Panc1 (cell line): ENCODE measurements around the gene THBS2. TPM values are rescaled to one million over a fixed set of nuclear protein-coding genes. Genes with fewer than 3 reads are reported as not detected.

Experiments
- ATAC-seq: fragments of 200-7000 bp; cut with Tn5 transposase; 2 replicates; pipeline ENCODE4 v1.9.1; 2020; ENCODE audit warnings: mild to moderate bottlenecking, moderate library complexity
- BruUV-seq: library from RNA; stranded (reverse); fragments of 400-500 nt; replicated peaks from 2 replicates; lab custom pipeline; 2021; lab: Mats Ljungman, UMichigan
- CTCF ChIA-PET: fragments of 300-600 bp; sonication (Branson Sonifier 250); formaldehyde crosslinking; loops from one replicate; lab custom pipeline; 2022; ENCODE audit warnings: antibody characterized with exemption; lab: Charles Lee
- POLR2A ChIA-PET: fragments of 300-600 bp; sonication (Branson Sonifier 250); formaldehyde crosslinking; loops from one replicate; lab custom pipeline; 2022; ENCODE audit warnings: antibody characterized with exemption; lab: Charles Lee
- DNase-seq: peaks from one replicate; pipeline ENCODE4 v3.0.0-alpha.2; 2010; ENCODE audit warnings: low read depth, low spot score
- H3K27ac ChIP-seq: 2 replicates; pipeline ENCODE4 v1.5.1; 2011; ENCODE audit warnings: mild to moderate bottlenecking, low read length, inconsistent platforms
- H3K27me3 ChIP-seq: fragments of 200-500 bp; sonication (Bioruptor generic); 2 replicates; pipeline ENCODE4 v1.6.0; 2014; ENCODE audit warnings: low read length, inconsistent platforms; ENCODE audit not compliant: control insufficient read depth, insufficient read depth
- H3K36me3 ChIP-seq: fragments of 200-500 bp; sonication (Bioruptor generic); 2 replicates; pipeline ENCODE4 v1.5.1; 2014; ENCODE audit warnings: inconsistent platforms, mild to moderate bottlenecking, low read length, moderate library complexity; ENCODE audit not compliant: control insufficient read depth, insufficient read depth
- H3K4me1 ChIP-seq: 2 replicates; pipeline ENCODE4 v1.5.1; 2011; ENCODE audit warnings: inconsistent platforms, mild to moderate bottlenecking, low read length, moderate library complexity; ENCODE audit not compliant: control insufficient read depth, insufficient read depth
- H3K4me3 ChIP-seq, 2 experiments: 2 replicates each; pipeline ENCODE4 v1.5.1; 2011 to 2012; ENCODE audit warnings: low read depth in 2 of 2, low read length in 2 of 2, mild to moderate bottlenecking in 2 of 2, inconsistent platforms in 1 of 2, moderate library complexity in 1 of 2
- H3K9me3 ChIP-seq: fragments of 200-500 bp; sonication (Bioruptor generic); 2 replicates; pipeline ENCODE4 v1.5.1; 2014; ENCODE audit warnings: low read depth, mild to moderate bottlenecking, inconsistent platforms, low read length, moderate library complexity; ENCODE audit not compliant: control insufficient read depth, insufficient read depth
- POLR2AphosphoS5 ChIP-seq: IDR thresholded peaks from 2 replicates; pipeline ENCODE4 v1.6.1; 2012; ENCODE audit warnings: mild to moderate bottlenecking, low read depth, low read length, moderate library complexity
- SIN3A ChIP-seq: IDR thresholded peaks from 2 replicates; pipeline ENCODE4 v1.6.1; 2012; ENCODE audit warnings: low read depth, mild to moderate bottlenecking, low read length, moderate library complexity, borderline replicate concordance; ENCODE audit not compliant: insufficient read depth
- TCF7L2 ChIP-seq: IDR thresholded peaks from 2 replicates; pipeline ENCODE4 v1.6.1; 2011; ENCODE audit warnings: mild to moderate bottlenecking, low read depth, low read length, inconsistent platforms
- in situ Hi-C: cut with HindIII; loops from 2 replicates; pipeline ENCODE4 v1.10.0; 2016; ENCODE audit warnings: low sequenced_read_pairs, low pct_unique_long_range_greater_than_20kb
- intact Hi-C: fragments of 100-400 bp; cut with micrococcal nuclease; formaldehyde crosslinking; loops from one replicate; pipeline ENCODE4 v1.10.0; 2022; ENCODE audit not compliant: unreplicated experiment
- total RNA-seq: library from RNA; stranded (reverse); gene quantifications from one replicate; pipeline ENCODE4 v1.2.1, GENCODE V29; 2021; ENCODE audit not compliant: unreplicated experiment
- TF ChIP-seq, protein P1 (sequence below): fragments of 450-650 bp; IDR thresholded peaks from 2 replicates; pipeline ENCODE4 v1.5.1; 2017; ENCODE audit warnings: mild to moderate bottlenecking
- TF ChIP-seq, protein P2 (sequence below), 2 experiments: IDR thresholded peaks; 2 replicates each; pipeline ENCODE4 v1.6.1; 2011 to 2012; ENCODE audit warnings: low read depth in 2 of 2, control low read depth in 1 of 2, low read length in 1 of 2, mild to moderate bottlenecking in 1 of 2, moderate library complexity in 1 of 2; ENCODE audit not compliant: insufficient read depth in 1 of 2

THBS2 gene
- total RNA-seq, 1 experiment from 2014 or later, result 0.05 TPM

DNA sequence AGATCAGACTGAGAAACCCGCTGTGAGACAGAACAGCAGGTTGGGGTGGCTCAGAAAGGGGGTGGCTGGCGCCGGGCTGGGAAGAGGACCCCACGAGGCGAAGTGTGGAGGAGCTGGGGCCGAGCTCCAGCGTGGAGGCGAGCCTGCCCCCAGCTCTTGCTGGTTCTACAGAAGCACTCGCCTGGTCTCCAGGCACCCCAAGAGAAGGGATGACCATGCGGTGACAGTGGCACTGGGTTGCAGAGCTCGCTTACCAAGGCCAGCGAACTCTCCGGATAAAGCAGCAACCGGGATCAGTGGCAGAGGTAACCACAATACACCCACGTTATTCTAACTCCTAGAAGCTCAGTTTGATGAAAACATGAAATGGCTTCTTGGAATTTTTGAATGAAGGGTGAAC lies 26.5 kb downstream of the THBS2 start:
- BruUV-seq, result no TSS peak
- H3K9me3 ChIP-seq, result no peaks in the 10 kb centered on the region
- H3K27ac ChIP-seq, result no peak overlapping the region
- H3K27me3 ChIP-seq, result no peaks in the 10 kb centered on the region
- no peak overlapping the region for H3K4me3 ChIP-seq
- H3K36me3 ChIP-seq, result no peaks in the 10 kb centered on the region
- POLR2A ChIA-PET, result no interaction called here
- ATAC-seq (no peak), DNase-seq (no peak)
- in situ Hi-C loops, result no loop called here
- intact Hi-C loops, result no loop called here
- CTCF ChIA-PET, result no interaction called here
- no peaks in the 10 kb centered on the region; the same call in 1 of the 2 replicates for H3K4me1 ChIP-seq
- TF ChIP-seq, protein P1, sequence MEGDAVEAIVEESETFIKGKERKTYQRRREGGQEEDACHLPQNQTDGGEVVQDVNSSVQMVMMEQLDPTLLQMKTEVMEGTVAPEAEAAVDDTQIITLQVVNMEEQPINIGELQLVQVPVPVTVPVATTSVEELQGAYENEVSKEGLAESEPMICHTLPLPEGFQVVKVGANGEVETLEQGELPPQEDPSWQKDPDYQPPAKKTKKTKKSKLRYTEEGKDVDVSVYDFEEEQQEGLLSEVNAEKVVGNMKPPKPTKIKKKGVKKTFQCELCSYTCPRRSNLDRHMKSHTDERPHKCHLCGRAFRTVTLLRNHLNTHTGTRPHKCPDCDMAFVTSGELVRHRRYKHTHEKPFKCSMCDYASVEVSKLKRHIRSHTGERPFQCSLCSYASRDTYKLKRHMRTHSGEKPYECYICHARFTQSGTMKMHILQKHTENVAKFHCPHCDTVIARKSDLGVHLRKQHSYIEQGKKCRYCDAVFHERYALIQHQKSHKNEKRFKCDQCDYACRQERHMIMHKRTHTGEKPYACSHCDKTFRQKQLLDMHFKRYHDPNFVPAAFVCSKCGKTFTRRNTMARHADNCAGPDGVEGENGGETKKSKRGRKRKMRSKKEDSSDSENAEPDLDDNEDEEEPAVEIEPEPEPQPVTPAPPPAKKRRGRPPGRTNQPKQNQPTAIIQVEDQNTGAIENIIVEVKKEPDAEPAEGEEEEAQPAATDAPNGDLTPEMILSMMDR, result no peak
- TF ChIP-seq, protein P2, sequence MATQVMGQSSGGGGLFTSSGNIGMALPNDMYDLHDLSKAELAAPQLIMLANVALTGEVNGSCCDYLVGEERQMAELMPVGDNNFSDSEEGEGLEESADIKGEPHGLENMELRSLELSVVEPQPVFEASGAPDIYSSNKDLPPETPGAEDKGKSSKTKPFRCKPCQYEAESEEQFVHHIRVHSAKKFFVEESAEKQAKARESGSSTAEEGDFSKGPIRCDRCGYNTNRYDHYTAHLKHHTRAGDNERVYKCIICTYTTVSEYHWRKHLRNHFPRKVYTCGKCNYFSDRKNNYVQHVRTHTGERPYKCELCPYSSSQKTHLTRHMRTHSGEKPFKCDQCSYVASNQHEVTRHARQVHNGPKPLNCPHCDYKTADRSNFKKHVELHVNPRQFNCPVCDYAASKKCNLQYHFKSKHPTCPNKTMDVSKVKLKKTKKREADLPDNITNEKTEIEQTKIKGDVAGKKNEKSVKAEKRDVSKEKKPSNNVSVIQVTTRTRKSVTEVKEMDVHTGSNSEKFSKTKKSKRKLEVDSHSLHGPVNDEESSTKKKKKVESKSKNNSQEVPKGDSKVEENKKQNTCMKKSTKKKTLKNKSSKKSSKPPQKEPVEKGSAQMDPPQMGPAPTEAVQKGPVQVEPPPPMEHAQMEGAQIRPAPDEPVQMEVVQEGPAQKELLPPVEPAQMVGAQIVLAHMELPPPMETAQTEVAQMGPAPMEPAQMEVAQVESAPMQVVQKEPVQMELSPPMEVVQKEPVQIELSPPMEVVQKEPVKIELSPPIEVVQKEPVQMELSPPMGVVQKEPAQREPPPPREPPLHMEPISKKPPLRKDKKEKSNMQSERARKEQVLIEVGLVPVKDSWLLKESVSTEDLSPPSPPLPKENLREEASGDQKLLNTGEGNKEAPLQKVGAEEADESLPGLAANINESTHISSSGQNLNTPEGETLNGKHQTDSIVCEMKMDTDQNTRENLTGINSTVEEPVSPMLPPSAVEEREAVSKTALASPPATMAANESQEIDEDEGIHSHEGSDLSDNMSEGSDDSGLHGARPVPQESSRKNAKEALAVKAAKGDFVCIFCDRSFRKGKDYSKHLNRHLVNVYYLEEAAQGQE (IDR thresholded peaks at IDR 0.05; ENCODE audit: insufficient read depth in 1 of 2, low read depth in 2 of 2, low read length in 1 of 2), result no peak
- TF ChIP-seq TCF7L2 (no peak), SIN3A (no peak), POLR2AphosphoS5 (no peak)

DNA sequence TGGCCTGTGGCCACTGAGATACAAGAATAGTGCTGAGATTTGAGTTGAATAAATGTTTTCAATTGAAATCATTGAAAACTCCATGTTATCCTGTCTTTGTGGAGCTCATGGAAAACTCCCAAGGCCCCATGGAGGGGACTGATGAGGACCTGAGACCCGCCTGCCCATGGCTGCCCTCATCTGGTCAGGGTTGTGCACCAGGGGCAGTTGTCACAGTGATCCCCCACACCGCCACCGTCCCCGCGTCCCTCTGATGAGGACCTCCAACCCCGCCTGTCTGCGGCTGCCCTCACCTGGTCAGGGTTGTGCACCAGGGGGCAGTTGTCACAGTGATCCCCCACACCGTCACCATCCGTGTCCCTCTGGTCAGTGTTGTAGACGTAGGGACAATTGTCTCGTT lies 27.8 kb downstream of the THBS2 start:
- Histone ChIP-seq H3K36me3 (no peaks in the 10 kb centered on the region), H3K4me1 (no peaks in the 10 kb centered on the region; the same call in 1 of the 2 replicates), H3K9me3 (no peaks in the 10 kb centered on the region), H3K27me3 (no peaks in the 10 kb centered on the region), H3K4me3 (no peak overlapping the region), H3K27ac (no peak overlapping the region)
- ChIA-PET POLR2A (no interaction called here), CTCF (no interaction called here)
- no TSS peak for BruUV-seq
- no peak for TF ChIP-seq SIN3A
- TF ChIP-seq TCF7L2, result no peak
- TF ChIP-seq, protein P1, result no peak
- no peak for TF ChIP-seq POLR2AphosphoS5
- TF ChIP-seq, protein P2 (IDR thresholded peaks at IDR 0.05; ENCODE audit: insufficient read depth in 1 of 2, low read depth in 2 of 2, low read length in 1 of 2), result no peak
- ATAC-seq, result no peak
- in situ Hi-C loops, result no loop called here
- DNase-seq, result no peak
- intact Hi-C loops, result no loop called here
